ENCODE measurements around the gene KLK7.
"Not testable (repeated sequence)": the region's sequence is repeated elsewhere in the genome, so short reads cannot be mapped to it uniquely, and the experiment has no call there.

The KLK7 gene

GRCh38 chr19:50977626-50978025, 6.1 kb downstream of the KLK7 start:
- TF ChIP-seq ZNF274 (IDR thresholded peaks at IDR 0.05; ENCODE audit: low read depth, low read length), result no peak
- H3K4me3 ChIP-seq (ENCODE audit: low read length), result no peak overlapping the region

GRCh38 chr19:50975766-50976165, 8.0 kb downstream of the KLK7 start:
- no peak for TF ChIP-seq ZNF274 (IDR thresholded peaks at IDR 0.05; ENCODE audit: low read depth, low read length)
- no peak overlapping the region for H3K4me3 ChIP-seq (ENCODE audit: low read length)

- no peak overlapping the region for H3K4me3 ChIP-seq (ENCODE audit: low read length)
- TF ChIP-seq ZNF274 (IDR thresholded peaks at IDR 0.05; ENCODE audit: low read depth, low read length), result no peak
Measured at GRCh38 chr19:50974702-50975556, 8.8 kb downstream of the KLK7 start.

GRCh38 chr19:50972795-50973376, 10.8 kb downstream of the KLK7 start:
- no peak for TF ChIP-seq ZNF274 (IDR thresholded peaks at IDR 0.05; ENCODE audit: low read depth, low read length)
- H3K4me3 ChIP-seq (ENCODE audit: low read length), result no peak overlapping the region

GRCh38 chr19:50969810-50970209, 13.9 kb downstream of the KLK7 start:
- not testable (repeated sequence) for H3K4me3 ChIP-seq (ENCODE audit: low read length)

- H3K4me3 ChIP-seq (ENCODE audit: low read length), result no peak within 1 kb of the TSS
Measured at GRCh38 chr19:50969413-50969760, 14.3 kb downstream of the KLK7 start, which contains the start of gene KLK6. Gene KLK6, minus strand, starts transcription at chr19:50969591. Its CDS starts 1,487 bp downstream, at chr19:50968104.

GRCh38 chr19:50968716-50969412, 14.9 kb downstream of the KLK7 start:
- no peak for TF ChIP-seq ZNF274 (IDR thresholded peaks at IDR 0.05; ENCODE audit: low read depth, low read length)
- H3K4me3 ChIP-seq (ENCODE audit: low read length), result no peak overlapping the region

More at GRCh38 chr19:50969413-50969760, 14.3 kb downstream of the KLK7 start, which contains the start of gene KLK6:
- no peak for TF ChIP-seq ZNF274 (IDR thresholded peaks at IDR 0.05; ENCODE audit: low read depth, low read length)

- TF ChIP-seq ZNF274 (IDR thresholded peaks at IDR 0.05; ENCODE audit: low read depth, low read length), result no peak
- H3K4me3 ChIP-seq (ENCODE audit: low read length), result no peak overlapping the region
Measured at GRCh38 chr19:50967929-50968715, 15.6 kb downstream of the KLK7 start.

- TF ChIP-seq ZNF274 (IDR thresholded peaks at IDR 0.05; ENCODE audit: low read depth, low read length), result no peak
- H3K4me3 ChIP-seq (ENCODE audit: low read length), result no peak overlapping the region
Measured at GRCh38 chr19:50964266-50964665, 19.5 kb downstream of the KLK7 start.

- no peak for TF ChIP-seq ZNF274 (IDR thresholded peaks at IDR 0.05; ENCODE audit: low read depth, low read length)
- H3K4me3 ChIP-seq (ENCODE audit: low read length), result no peak overlapping the region
Measured at GRCh38 chr19:50963381-50963780, 20.3 kb downstream of the KLK7 start.

- no peak for TF ChIP-seq ZNF274 (IDR thresholded peaks at IDR 0.05; ENCODE audit: low read depth, low read length)
- no peak overlapping the region for H3K4me3 ChIP-seq (ENCODE audit: low read length)
Measured at GRCh38 chr19:50962245-50962644, 21.5 kb downstream of the KLK7 start.

GRCh38 chr19:50959731-50960500, 23.8 kb downstream of the KLK7 start:
- no peak overlapping the region for H3K4me3 ChIP-seq (ENCODE audit: low read length)
- no peak for TF ChIP-seq ZNF274 (IDR thresholded peaks at IDR 0.05; ENCODE audit: low read depth, low read length)

- no peak overlapping the region for H3K4me3 ChIP-seq (ENCODE audit: low read length)
- TF ChIP-seq ZNF274 (IDR thresholded peaks at IDR 0.05; ENCODE audit: low read depth, low read length), result no peak
Measured at GRCh38 chr19:50957587-50957986, 26.1 kb downstream of the KLK7 start.

All from GM08714 (cell line).